ENCODE results near the gene LRRC8D. TPM values are rescaled to one million over a fixed set of nuclear protein-coding genes. Genes with fewer than 3 reads are reported as not detected.

LRRC8D gene
- total and polyA plus RNA-seq, 9 of the 15 experiments (the other 6 are each of a cell fraction or from before 2014, with no cell fraction given): 3.4 to 53.9 (median 15.9) TPM

DNA sequence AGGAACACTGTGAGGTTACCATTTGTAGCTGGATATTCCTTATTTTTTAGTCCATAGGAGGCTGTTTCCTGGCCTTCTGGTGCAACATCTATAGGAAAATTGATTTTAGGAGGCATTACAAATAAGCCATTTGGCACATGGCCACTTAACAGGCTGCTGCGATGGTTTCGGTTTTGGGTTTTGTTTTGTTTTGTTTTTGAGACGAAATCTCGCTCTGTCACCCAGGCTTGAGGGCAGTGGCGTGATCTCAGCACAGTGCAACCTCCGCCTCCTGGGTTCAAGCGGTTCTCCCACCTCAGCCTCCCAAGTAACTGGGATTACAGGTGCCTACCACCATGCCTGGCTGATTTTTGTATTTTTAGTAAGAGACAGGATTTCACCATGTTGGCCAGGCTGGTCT, 20.1 kb upstream of the LRRC8D start (continued):
- no peak for TF ChIP-seq GABPA (tag; conservative IDR thresholded peaks at IDR 0.05; ENCODE audit: low read depth)

DNA sequence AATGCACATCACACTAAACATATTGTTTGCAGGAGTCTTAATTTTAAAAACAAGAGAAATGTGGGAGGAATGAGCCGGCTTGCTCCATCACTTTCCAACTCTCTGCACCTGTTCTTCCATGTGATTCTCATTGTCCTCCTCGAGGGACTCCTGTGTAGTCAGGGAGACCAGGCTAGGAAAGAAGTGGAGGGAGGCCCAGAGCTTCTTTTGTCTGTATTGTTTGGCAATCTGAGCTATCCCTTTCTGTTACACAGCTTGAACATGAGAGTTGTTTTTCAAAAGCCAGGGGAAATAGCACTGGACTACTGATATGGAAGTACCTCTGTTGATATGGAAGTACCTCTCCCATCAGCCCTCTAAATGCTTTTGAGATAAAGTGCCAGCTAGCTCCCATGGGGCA, 18.8 kb upstream of the LRRC8D start:
- intact Hi-C loops (cut with micrococcal nuclease): no loop called here
- CTCF ChIA-PET (ENCODE audit: low intra/inter-chr PET ratio): interaction anchor here (3.2 kb wide), 1 partner anchor 185 kb away, joined by 25 read pairs; no protein-coding TSS in a partner anchor

DNA sequence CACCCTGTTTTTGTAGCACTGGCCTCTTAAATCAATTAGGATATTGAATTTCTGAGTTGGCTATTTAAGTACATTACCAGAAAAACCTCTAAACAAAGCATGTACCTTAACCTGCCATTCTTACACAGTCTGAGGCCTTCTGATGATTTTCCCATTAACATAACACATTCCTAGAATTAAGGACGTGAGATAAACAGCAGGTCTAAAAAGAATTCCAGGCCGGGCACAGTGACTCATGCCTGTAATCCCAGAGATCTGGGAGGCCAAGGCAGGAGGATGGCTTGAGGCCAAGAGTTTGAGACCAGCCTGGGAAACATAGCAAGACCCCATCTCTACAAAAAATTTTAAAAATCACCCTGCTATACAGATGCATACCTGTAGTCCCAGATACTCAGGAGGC, 18.0 kb upstream of the LRRC8D start:
- Histone ChIP-seq H3K9ac (ENCODE audit: insufficient read depth in 1 of 2, low read depth in 2 of 2, low read length in 2 of 2) (no peak overlapping the region), H3K4me1 (replicated peaks in 1 of 2; ENCODE audit: control insufficient read depth in 2 of 2, insufficient read depth in 2 of 2, low read length in 2 of 2) (peaks cover 4 to 21% of the 10 kb centered on the region in 2 experiments; a peak in 3 of 5 replicates), H2AFZ (ENCODE audit: low read depth, low read length) (no peak overlapping the region), H3K36me3 (ENCODE audit: control insufficient read depth, insufficient read depth, low read length) (no peaks in the 10 kb centered on the region), H4K20me1 (replicated peaks; ENCODE audit: control insufficient read depth, insufficient read depth, low read length) (no peaks in the 10 kb centered on the region), H3K27ac (ENCODE audit: extremely low read depth, low read depth, low read length) (no peak overlapping the region), H3K27me3 (ENCODE audit: control insufficient read depth in 2 of 2, insufficient read depth in 2 of 2, low read length in 2 of 2) (no peaks in the 10 kb centered on the region), H3K9me3 (replicated peaks; ENCODE audit: control insufficient read depth, insufficient read depth, low read depth, low read length) (no peaks in the 10 kb centered on the region), H3K9me1 (ENCODE audit: control insufficient read depth, insufficient read depth, low read length) (no peaks in the 10 kb centered on the region), H3K4me2 (ENCODE audit: insufficient read depth, low read length) (no peak overlapping the region), H3K79me2 (ENCODE audit: control insufficient read depth, insufficient read depth, low read length) (no peaks in the 10 kb centered on the region), H3K4me3 (no peak overlapping the region)
- BruUV-seq (replicated peaks): no TSS peak
- in situ Hi-C loops (cut with MboI): no loop called here
- DNase-seq (ENCODE audit: extremely low read depth in 1 of 4, low spot score in 3 of 4) (no peak), FAIRE-seq (no peak), ATAC-seq (no peak)
- POLR2A ChIA-PET: no interaction called here
- intact Hi-C loops (cut with micrococcal nuclease): no loop called here
- CTCF ChIA-PET (ENCODE audit: low intra/inter-chr PET ratio): interaction anchor here (3.2 kb wide), 1 partner anchor 185 kb away, joined by 25 read pairs; no protein-coding TSS in a partner anchor
- WGBS (ENCODE audit: insufficient coverage, low coverage, missing lambda C conversion rate): 6% methylated on average over 2 of the region's 2 CpGs
- TF ChIP-seq, protein P1, sequence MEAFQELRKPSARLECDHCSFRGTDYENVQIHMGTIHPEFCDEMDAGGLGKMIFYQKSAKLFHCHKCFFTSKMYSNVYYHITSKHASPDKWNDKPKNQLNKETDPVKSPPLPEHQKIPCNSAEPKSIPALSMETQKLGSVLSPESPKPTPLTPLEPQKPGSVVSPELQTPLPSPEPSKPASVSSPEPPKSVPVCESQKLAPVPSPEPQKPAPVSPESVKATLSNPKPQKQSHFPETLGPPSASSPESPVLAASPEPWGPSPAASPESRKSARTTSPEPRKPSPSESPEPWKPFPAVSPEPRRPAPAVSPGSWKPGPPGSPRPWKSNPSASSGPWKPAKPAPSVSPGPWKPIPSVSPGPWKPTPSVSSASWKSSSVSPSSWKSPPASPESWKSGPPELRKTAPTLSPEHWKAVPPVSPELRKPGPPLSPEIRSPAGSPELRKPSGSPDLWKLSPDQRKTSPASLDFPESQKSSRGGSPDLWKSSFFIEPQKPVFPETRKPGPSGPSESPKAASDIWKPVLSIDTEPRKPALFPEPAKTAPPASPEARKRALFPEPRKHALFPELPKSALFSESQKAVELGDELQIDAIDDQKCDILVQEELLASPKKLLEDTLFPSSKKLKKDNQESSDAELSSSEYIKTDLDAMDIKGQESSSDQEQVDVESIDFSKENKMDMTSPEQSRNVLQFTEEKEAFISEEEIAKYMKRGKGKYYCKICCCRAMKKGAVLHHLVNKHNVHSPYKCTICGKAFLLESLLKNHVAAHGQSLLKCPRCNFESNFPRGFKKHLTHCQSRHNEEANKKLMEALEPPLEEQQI (IDR thresholded peaks at IDR 0.05): no peak
- TF ChIP-seq SAFB (IDR thresholded peaks at IDR 0.05; ENCODE audit: borderline replicate concordance, low read depth, low read length) (no peak), ZNF785 (CRISPR knock-in tag; IDR thresholded peaks at IDR 0.05) (no peak), SREBF2 (CRISPR knock-in tag; IDR thresholded peaks at IDR 0.05) (no peak), HLTF (IDR thresholded peaks at IDR 0.05) (no peak), POLR3G (IDR thresholded peaks at IDR 0.05; ENCODE audit: extremely low read depth, insufficient read length, insufficient replicate concordance) (no peak), ZNF644 (tag; IDR thresholded peaks at IDR 0.05; ENCODE audit: low read depth) (no peak), NCOA4 (IDR thresholded peaks at IDR 0.05; ENCODE audit: partially characterized antibody) (no peak), XRCC4 (IDR thresholded peaks at IDR 0.05; ENCODE audit: extremely low read depth, insufficient read depth, insufficient read length) (no peak)

More for the DNA sequence above, 18.8 kb upstream of the LRRC8D start:
- Histone ChIP-seq H3K9me3 (replicated peaks; ENCODE audit: control insufficient read depth, insufficient read depth, low read depth, low read length) (no peaks in the 10 kb centered on the region), H3K4me3 (no peak overlapping the region), H3K4me1 (replicated peaks in 1 of 2; ENCODE audit: control insufficient read depth in 2 of 2, insufficient read depth in 2 of 2, low read length in 2 of 2) (peaks cover 0 to 19% of the 10 kb centered on the region in 2 experiments; a peak in 3 of 5 replicates), H3K9ac (ENCODE audit: insufficient read depth in 1 of 2, low read depth in 2 of 2, low read length in 2 of 2) (no peak overlapping the region), H3K36me3 (ENCODE audit: control insufficient read depth, insufficient read depth, low read length) (no peaks in the 10 kb centered on the region), H3K4me2 (ENCODE audit: insufficient read depth, low read length) (no peak overlapping the region), H3K27me3 (ENCODE audit: control insufficient read depth in 2 of 2, insufficient read depth in 2 of 2, low read length in 2 of 2) (no peaks in the 10 kb centered on the region), H4K20me1 (replicated peaks; ENCODE audit: control insufficient read depth, insufficient read depth, low read length) (no peaks in the 10 kb centered on the region), H3K79me2 (ENCODE audit: control insufficient read depth, insufficient read depth, low read length) (no peaks in the 10 kb centered on the region), H2AFZ (ENCODE audit: low read depth, low read length) (no peak overlapping the region), H3K9me1 (ENCODE audit: control insufficient read depth, insufficient read depth, low read length) (no peaks in the 10 kb centered on the region), H3K27ac (ENCODE audit: extremely low read depth, low read depth, low read length) (no peak overlapping the region)
- 17% methylated on average over 2 of the region's 2 CpGs for WGBS (ENCODE audit: insufficient coverage, low coverage, missing lambda C conversion rate)
- no TSS peak for BruUV-seq (replicated peaks)
- POLR2A ChIA-PET: interaction anchor here (0.9 kb wide), 1 partner anchor 17 kb away, joined by 3 read pairs; no protein-coding TSS in a partner anchor
- no peak for TF ChIP-seq EHMT2 (IDR thresholded peaks at IDR 0.05)
- no peak for TF ChIP-seq ILK (tag; IDR thresholded peaks at IDR 0.05; ENCODE audit: borderline replicate concordance, low read depth)
- TF ChIP-seq HMGN3 (IDR thresholded peaks at IDR 0.05; ENCODE audit: borderline replicate concordance, extremely low read depth, insufficient read length, low read depth, low read length): no peak
- TF ChIP-seq CREM (IDR thresholded peaks at IDR 0.05; ENCODE audit: low read depth): no peak
- FAIRE-seq: no peak
- in situ Hi-C loops (cut with MboI): no loop called here
- ATAC-seq: no peak
- no peak for DNase-seq (ENCODE audit: extremely low read depth in 1 of 4, low spot score in 3 of 4)
